CD4-positive, CD25-positive, alpha-beta regulatory T cell (primary cell): ENCODE data around the gene SLC12A7. TPM values are rescaled to one million over a fixed set of nuclear protein-coding genes. Genes with fewer than 3 reads are reported as not detected.

ENCODE experiments used
- ATAC-seq, 2 donors: fragments of 150-1000 bp; cut with Tn5 transposase; one replicate each; pipeline ENCODE4 v1.10.0; 2021; ENCODE audit warnings: low read depth in 2 of 2, moderate number of reproducible peaks in 2 of 2, moderate library complexity in 1 of 2
- DNase-seq, 3 donors: peaks; one replicate each; pipeline versions ENCODE4 v3.0.0 to v3.0.0-alpha.2; 2012 to 2022; ENCODE audit warnings: mixed read lengths in 1 of 3
- H3K27ac ChIP-seq: one replicate; pipeline ENCODE4 v1.7.0; 2013; ENCODE audit warnings: mild to moderate bottlenecking, low read length; ENCODE audit not compliant: insufficient read depth, poor library complexity, severe bottlenecking
- H3K27me3 ChIP-seq: one replicate; pipeline ENCODE4 v1.7.0; 2013; ENCODE audit warnings: low read length; ENCODE audit not compliant: control insufficient read depth, insufficient read depth
- H3K36me3 ChIP-seq: one replicate; pipeline ENCODE4 v1.7.0; 2013; ENCODE audit warnings: mild to moderate bottlenecking, low read length, moderate library complexity; ENCODE audit not compliant: control insufficient read depth, insufficient read depth
- H3K4me1 ChIP-seq: 2 replicates; pipeline ENCODE4 v1.7.0; 2013; ENCODE audit warnings: mild to moderate bottlenecking, low read length; ENCODE audit not compliant: insufficient read depth, control insufficient read depth, poor library complexity, severe bottlenecking
- H3K4me3 ChIP-seq: one replicate; pipeline ENCODE4 v1.7.0; 2013; ENCODE audit warnings: low read depth, mild to moderate bottlenecking, low read length, moderate library complexity
- H3K9me3 ChIP-seq, 2 experiments: 1 replicate in 1 of 2; 2 replicates in 1 of 2; pipeline ENCODE4 v1.7.0; 2013; ENCODE audit warnings: low read length in 2 of 2, mild to moderate bottlenecking in 1 of 2, moderate library complexity in 1 of 2; ENCODE audit not compliant: control insufficient read depth in 2 of 2
- H3K27ac Mint-ChIP-seq, 3 donors: one replicate each; pipeline ENCODE4 v1.8.0; 2020 to 2022; ENCODE audit warnings: mild to moderate bottlenecking in 3 of 3, mixed read lengths in 3 of 3, moderate library complexity in 2 of 3
- H3K27me3 Mint-ChIP-seq: one replicate; pipeline ENCODE4 v1.8.0; 2022; ENCODE audit warnings: mild to moderate bottlenecking, mixed read lengths
- H3K36me3 Mint-ChIP-seq: one replicate; pipeline ENCODE4 v1.8.0; 2020; ENCODE audit warnings: mixed read lengths
- H3K4me1 Mint-ChIP-seq, 4 donors: one replicate each; pipeline ENCODE4 v1.8.0; 2020 to 2022; ENCODE audit warnings: mixed read lengths in 4 of 4, mild to moderate bottlenecking in 1 of 4
- H3K4me3 Mint-ChIP-seq, 4 donors: one replicate each; pipeline ENCODE4 v1.8.0; 2020 to 2022; ENCODE audit warnings: mild to moderate bottlenecking in 4 of 4, mixed read lengths in 4 of 4, moderate library complexity in 3 of 4
- H3K9me3 Mint-ChIP-seq, 7 donors: one replicate each; pipeline ENCODE4 v1.8.0; 2020 to 2022; ENCODE audit warnings: mixed read lengths in 7 of 7, mild to moderate bottlenecking in 3 of 7, moderate library complexity in 2 of 7
- polyA plus RNA-seq, 4 donors: library from polyadenylated mRNA; unstranded; fragments of 300-500 nt; fragmentation: Illumina TruSeq; gene quantifications; one replicate each; pipeline ENCODE4 v1.2.3, GENCODE V29; 2021
- total RNA-seq: library from RNA; stranded (reverse); gene quantifications from one replicate; pipeline ENCODE4 v1.2.3, GENCODE V29; 2022

Gene SLC12A7
- total and polyA plus RNA-seq, 5 donors from 2014 or later = 2.2 to 16.0 (median 7.0) TPM

GRCh38 chr5:1144638-1145396 is 33.0 kb upstream of the SLC12A7 start:
- no peaks in the 10 kb centered on the region for H3K36me3 ChIP-seq
- ATAC-seq (no peak), DNase-seq (no peak)
- Mint-ChIP-seq H3K4me3 (no peak overlapping the region), H3K9me3 (no peaks in the 10 kb centered on the region), H3K36me3 (no peaks in the 10 kb centered on the region), H3K27ac (no peak overlapping the region), H3K27me3 (no peaks in the 10 kb centered on the region), H3K4me1 (peaks cover 0 to 5% (median 0%) of the 10 kb centered on the region in 4 donors)
- no peak overlapping the region for H3K4me3 ChIP-seq
- H3K9me3 ChIP-seq = no peaks in the 10 kb centered on the region
- no peak overlapping the region for H3K27ac ChIP-seq
- H3K4me1 ChIP-seq = no peaks in the 10 kb centered on the region
- H3K27me3 ChIP-seq = no peaks in the 10 kb centered on the region

GRCh38 chr5:1144089-1144488 is 32.2 kb upstream of the SLC12A7 start:
- no peak overlapping the region for H3K4me3 Mint-ChIP-seq

GRCh38 chr5:1143670-1143951 is 31.7 kb upstream of the SLC12A7 start:
- DNase-seq = no peak
- Mint-ChIP-seq H3K4me3 (no peak overlapping the region), H3K4me1 (peaks cover 0 to 5% (median 0%) of the 10 kb centered on the region in 4 donors), H3K9me3 (no peaks in the 10 kb centered on the region), H3K27me3 (no peaks in the 10 kb centered on the region), H3K27ac (no peak overlapping the region), H3K36me3 (no peaks in the 10 kb centered on the region)
- Histone ChIP-seq H3K27me3 (no peaks in the 10 kb centered on the region), H3K4me3 (no peak overlapping the region), H3K27ac (no peak overlapping the region), H3K36me3 (no peaks in the 10 kb centered on the region), H3K4me1 (no peaks in the 10 kb centered on the region), H3K9me3 (no peaks in the 10 kb centered on the region)
- ATAC-seq = no peak

More at GRCh38 chr5:1144089-1144488, 32.2 kb upstream of the SLC12A7 start:
- no peak for ATAC-seq
- H3K9me3 Mint-ChIP-seq = no peaks in the 10 kb centered on the region
- no peaks in the 10 kb centered on the region for H3K27me3 Mint-ChIP-seq
- Histone ChIP-seq H3K4me1 (no peaks in the 10 kb centered on the region), H3K27me3 (no peaks in the 10 kb centered on the region), H3K9me3 (no peaks in the 10 kb centered on the region), H3K4me3 (no peak overlapping the region), H3K36me3 (no peaks in the 10 kb centered on the region), H3K27ac (no peak overlapping the region)
- no peak overlapping the region for H3K27ac Mint-ChIP-seq
- H3K4me1 Mint-ChIP-seq = peaks cover 0 to 5% (median 0%) of the 10 kb centered on the region in 4 donors
- no peaks in the 10 kb centered on the region for H3K36me3 Mint-ChIP-seq
- DNase-seq = no peak

GRCh38 chr5:1142886-1143669 is 31.2 kb upstream of the SLC12A7 start:
- peaks cover 0 to 10% (median 0%) of the 10 kb centered on the region in 4 donors for H3K4me1 Mint-ChIP-seq
- H3K27ac Mint-ChIP-seq = no peak overlapping the region
- H3K36me3 Mint-ChIP-seq = no peaks in the 10 kb centered on the region
- no peaks in the 10 kb centered on the region for H3K36me3 ChIP-seq
- no peaks in the 10 kb centered on the region for H3K4me1 ChIP-seq
- no peak overlapping the region for H3K4me3 ChIP-seq
- no peaks in the 10 kb centered on the region for H3K9me3 ChIP-seq
- H3K27ac ChIP-seq = no peak overlapping the region
- no peak overlapping the region for H3K4me3 Mint-ChIP-seq
- H3K27me3 Mint-ChIP-seq = no peaks in the 10 kb centered on the region
- no peaks in the 10 kb centered on the region for H3K27me3 ChIP-seq
- DNase-seq (no peak), ATAC-seq (no peak)
- no peaks in the 10 kb centered on the region for H3K9me3 Mint-ChIP-seq

GRCh38 chr5:1141834-1142233 is 30.0 kb upstream of the SLC12A7 start:
- no peaks in the 10 kb centered on the region for H3K36me3 Mint-ChIP-seq
- no peaks in the 10 kb centered on the region for H3K9me3 Mint-ChIP-seq
- Histone ChIP-seq H3K27ac (no peak overlapping the region), H3K4me3 (no peak overlapping the region), H3K4me1 (no peaks in the 10 kb centered on the region), H3K9me3 (no peaks in the 10 kb centered on the region), H3K27me3 (no peaks in the 10 kb centered on the region), H3K36me3 (no peaks in the 10 kb centered on the region)
- H3K4me3 Mint-ChIP-seq = no peak overlapping the region
- DNase-seq (no peak), ATAC-seq (no peak)
- H3K27me3 Mint-ChIP-seq = no peaks in the 10 kb centered on the region
- peaks cover 0 to 10% (median 0%) of the 10 kb centered on the region in 4 donors for H3K4me1 Mint-ChIP-seq
- no peak overlapping the region for H3K27ac Mint-ChIP-seq

GRCh38 chr5:1140818-1141189 is 28.9 kb upstream of the SLC12A7 start:
- H3K36me3 Mint-ChIP-seq = no peaks in the 10 kb centered on the region
- no peak overlapping the region for H3K4me3 Mint-ChIP-seq
- Histone ChIP-seq H3K4me1 (no peaks in the 10 kb centered on the region), H3K27ac (no peak overlapping the region), H3K9me3 (no peaks in the 10 kb centered on the region), H3K36me3 (no peaks in the 10 kb centered on the region), H3K27me3 (no peaks in the 10 kb centered on the region), H3K4me3 (no peak overlapping the region)
- H3K27me3 Mint-ChIP-seq = no peaks in the 10 kb centered on the region
- DNase-seq (no peak), ATAC-seq (no peak)
- H3K27ac Mint-ChIP-seq = no peak overlapping the region
- H3K4me1 Mint-ChIP-seq = peaks cover 0 to 10% (median 0%) of the 10 kb centered on the region in 4 donors
- peaks cover 0 to 2% (median 0%) of the 10 kb centered on the region in 7 donors for H3K9me3 Mint-ChIP-seq

GRCh38 chr5:1140171-1140817 is 28.4 kb upstream of the SLC12A7 start:
- H3K27me3 ChIP-seq = no peaks in the 10 kb centered on the region
- Mint-ChIP-seq H3K27ac (peak overlapping the region in 1 of 3 donors; percentile 26), H3K27me3 (no peaks in the 10 kb centered on the region), H3K36me3 (no peaks in the 10 kb centered on the region), H3K9me3 (peaks cover 0 to 2% (median 0%) of the 10 kb centered on the region in 7 donors), H3K4me3 (no peak overlapping the region), H3K4me1 (peaks cover 0 to 10% (median 0%) of the 10 kb centered on the region in 4 donors)
- no peaks in the 10 kb centered on the region for H3K9me3 ChIP-seq
- no peak overlapping the region for H3K27ac ChIP-seq
- DNase-seq (peak; percentile 66 to 80 (median 77)), ATAC-seq (peak; percentile 54 to 72)
- H3K4me3 ChIP-seq = no peak overlapping the region
- no peaks in the 10 kb centered on the region for H3K4me1 ChIP-seq
- H3K36me3 ChIP-seq = no peaks in the 10 kb centered on the region
